WTC11 (cell line): ENCODE results near the gene C1GALT1C1L. TPM values are rescaled to one million over a fixed set of nuclear protein-coding genes. Genes with fewer than 3 reads are reported as not detected.

ENCODE experiments used
- ATAC-seq: fragments of 200-7000 bp; cut with Tn5 transposase; 2 replicates; pipeline ENCODE4 v1.10.0; 2021; ENCODE audit warnings: mild to moderate bottlenecking, moderate library complexity
- Bru-seq: library from RNA; stranded (reverse); fragments of 400-500 nt; gene quantifications from one replicate; lab custom pipeline; 2021; lab: Mats Ljungman, UMichigan
- CTCF ChIA-PET: fragments of 300-600 bp; sonication (Branson Sonifier 250); formaldehyde crosslinking; loops from one replicate; lab custom pipeline; 2021; ENCODE audit warnings: antibody characterized with exemption; lab: Charles Lee
- POLR2A ChIA-PET: fragments of 350-600 bp; sonication (Branson Sonifier 250); formaldehyde crosslinking; loops from one replicate; lab custom pipeline; 2021; ENCODE audit warnings: antibody characterized with exemption; lab: Charles Lee
- DNase-seq: peaks from one replicate; pipeline ENCODE4 v3.0.0; 2021; ENCODE audit warnings: low spot score
- H3K27ac Mint-ChIP-seq: 2 replicates; pipeline ENCODE4 v1.8.0; 2021; ENCODE audit warnings: mixed read lengths
- H3K27me3 Mint-ChIP-seq: 2 replicates; pipeline ENCODE4 v1.8.0; 2021; ENCODE audit warnings: low read depth, mild to moderate bottlenecking, moderate library complexity, mixed read lengths
- H3K36me3 Mint-ChIP-seq: 2 replicates; pipeline ENCODE4 v1.8.0; 2021; ENCODE audit warnings: mixed read lengths
- H3K4me1 Mint-ChIP-seq: 2 replicates; pipeline ENCODE4 v1.8.0; 2022; ENCODE audit warnings: mixed read lengths
- H3K4me3 Mint-ChIP-seq: 2 replicates; pipeline ENCODE4 v1.8.0; 2021; ENCODE audit warnings: mild to moderate bottlenecking, moderate library complexity, mixed read lengths
- H3K9me3 Mint-ChIP-seq: 2 replicates; pipeline ENCODE4 v1.8.0; 2021; ENCODE audit warnings: mixed read lengths
- E2F4 ChIP-seq: sonication (generic); formaldehyde crosslinking; IDR thresholded peaks from 2 replicates; pipeline ENCODE4 v1.8.1; 2022; ENCODE audit warnings: low read depth, mild to moderate bottlenecking, moderate library complexity, missing genetic modification reagents, borderline replicate concordance
- ELF4 ChIP-seq: sonication (generic); formaldehyde crosslinking; IDR thresholded peaks from 2 replicates; pipeline ENCODE4 v1.8.1; 2022; ENCODE audit warnings: low read depth, mild to moderate bottlenecking, moderate library complexity, missing genetic modification reagents
- EMX1 ChIP-seq: fragments of 250-450 bp; sonication (Bioruptor Pico); IDR thresholded peaks from 2 replicates; pipeline ENCODE4 v1.8.0; 2021; ENCODE audit warnings: mild to moderate bottlenecking
- ETV6 ChIP-seq: sonication (generic); formaldehyde crosslinking; IDR thresholded peaks from 2 replicates; pipeline ENCODE4 v1.8.1; 2022; ENCODE audit warnings: mild to moderate bottlenecking, missing genetic modification reagents
- GABPB1 ChIP-seq: sonication (generic); formaldehyde crosslinking; IDR thresholded peaks from 2 replicates; pipeline ENCODE4 v1.8.1; 2023; ENCODE audit warnings: mild to moderate bottlenecking, missing genetic modification reagents
- GRHL2 ChIP-seq: fragments of 250-450 bp; sonication (Bioruptor Pico); IDR thresholded peaks from 2 replicates; pipeline ENCODE4 v1.8.0; 2022; ENCODE audit warnings: mild to moderate bottlenecking, moderate library complexity; ENCODE audit not compliant: insufficient replicate concordance, severe bottlenecking
- GTF2I ChIP-seq: fragments of 250-450 bp; sonication (Bioruptor Pico); conservative IDR thresholded peaks from 2 replicates; pipeline ENCODE4 v1.4.0; 2021; ENCODE audit warnings: mild to moderate bottlenecking
- USF2 ChIP-seq: sonication (generic); formaldehyde crosslinking; IDR thresholded peaks from 2 replicates; pipeline ENCODE4 v1.8.1; 2023; ENCODE audit warnings: mild to moderate bottlenecking, missing genetic modification reagents, moderate library complexity
- ZNF121 ChIP-seq: sonication (generic); formaldehyde crosslinking; IDR thresholded peaks from 2 replicates; pipeline ENCODE4 v1.8.0; 2023; ENCODE audit warnings: missing genetic modification reagents
- long read RNA-seq, 3 experiments: library from RNA in 1 of 3; library from capped mRNA in 1 of 3; library from polyadenylated mRNA in 1 of 3; unstranded in 2 of 3; stranded (forward) in 1 of 3; transcript quantifications; one replicate each; pipeline ENCODE4 v2.0.0, GENCODE V29; 2021
- total RNA-seq: library from RNA; stranded (reverse); gene quantifications from 3 replicates; pipeline ENCODE4 v1.2.3, GENCODE V29; 2021
- TF ChIP-seq, protein P1 (sequence below): sonication (generic); formaldehyde crosslinking; IDR thresholded peaks from 2 replicates; pipeline ENCODE4 v1.8.1; 2022; ENCODE audit warnings: low read depth, missing genetic modification reagents, borderline replicate concordance
- TF ChIP-seq, protein P2 (sequence below): sonication (generic); formaldehyde crosslinking; conservative IDR thresholded peaks from 2 replicates; pipeline ENCODE4 v1.8.1; 2022; ENCODE audit warnings: mild to moderate bottlenecking, missing genetic modification reagents
- TF ChIP-seq, protein P3 (sequence below): sonication (generic); formaldehyde crosslinking; IDR thresholded peaks from 2 replicates; pipeline ENCODE4 v1.8.0; 2023; ENCODE audit warnings: missing genetic modification reagents, mild to moderate bottlenecking, borderline replicate concordance
- TF ChIP-seq, protein P4 (sequence below): fragments of 250-450 bp; sonication (Bioruptor Pico); IDR thresholded peaks from 2 replicates; pipeline ENCODE4 v1.8.0; 2021; ENCODE audit warnings: mild to moderate bottlenecking
- TF ChIP-seq, protein P5 (sequence below): fragments of 250-450 bp; sonication (Bioruptor Pico); IDR thresholded peaks from 2 replicates; pipeline ENCODE4 v1.9.0; 2021; ENCODE audit warnings: mild to moderate bottlenecking

Gene C1GALT1C1L
- total RNA-seq, result 0.16 to 0.46 TPM (median 0.44 TPM) in 3 replicates
- percentile 48 among the genes with signal in this experiment for Bru-seq, nascent RNA
- long read RNA-seq, experiment 1, partial matches to known transcripts, result 0 of 1 reads
- long read RNA-seq, experiment 1, other reads (novel, unspliced or antisense), result 0 of 1 reads
- long read RNA-seq, experiment 2, partial matches to known transcripts, result 0 of 1 reads
- long read RNA-seq, experiment 2, other reads (novel, unspliced or antisense), result 0 of 1 reads
- long read RNA-seq, experiment 3, result 0 reads

- H3K4me3 Mint-ChIP-seq, result peak within 1 kb of the TSS; percentile 42
Observed at GRCh38 chr2:43676322-43677050, at the start of gene C1GALT1C1L. Gene C1GALT1C1L (minus strand): TSS chr2:43676429. CDS start chr2:43676322, 107 bp downstream.

GRCh38 chr2:43725711-43726246, 49.5 kb upstream of the C1GALT1C1L start:
- CTCF ChIA-PET, result no interaction called here
- POLR2A ChIA-PET, result no interaction called here
- no peak for DNase-seq
- peaks cover 21% of the 10 kb centered on the region for H3K4me1 Mint-ChIP-seq
- TF ChIP-seq E2F4 (CRISPR knock-in tag), result no peak
- no peak for TF ChIP-seq ELF4 (CRISPR knock-in tag)
- peak; percentile 28; the same call in 1 of the 2 replicates for TF ChIP-seq ZNF121
- peak; percentile 78; the same call in 1 of the 2 replicates for TF ChIP-seq GTF2I
- no peaks in the 10 kb centered on the region; the same call in 1 of the 2 replicates for H3K27me3 Mint-ChIP-seq
- H3K4me3 Mint-ChIP-seq, result no peak overlapping the region
- H3K27ac Mint-ChIP-seq, result no peak overlapping the region
- no peaks in the 10 kb centered on the region for H3K36me3 Mint-ChIP-seq
- H3K9me3 Mint-ChIP-seq, result no peaks in the 10 kb centered on the region
- no peak for ATAC-seq

More at GRCh38 chr2:43676322-43677050, at the start of gene C1GALT1C1L:
- peaks cover 22% of the 10 kb centered on the region for H3K9me3 Mint-ChIP-seq
- peaks cover 2% of the 10 kb centered on the region; the same call in 1 of the 2 replicates for H3K27me3 Mint-ChIP-seq
- ATAC-seq, result peak; percentile 81
- DNase-seq, result peak; percentile 48
- CTCF ChIA-PET, result no interaction called here
- peak; percentile 5; the same call in 1 of the 2 replicates for TF ChIP-seq GABPB1
- TF ChIP-seq, protein P1, sequence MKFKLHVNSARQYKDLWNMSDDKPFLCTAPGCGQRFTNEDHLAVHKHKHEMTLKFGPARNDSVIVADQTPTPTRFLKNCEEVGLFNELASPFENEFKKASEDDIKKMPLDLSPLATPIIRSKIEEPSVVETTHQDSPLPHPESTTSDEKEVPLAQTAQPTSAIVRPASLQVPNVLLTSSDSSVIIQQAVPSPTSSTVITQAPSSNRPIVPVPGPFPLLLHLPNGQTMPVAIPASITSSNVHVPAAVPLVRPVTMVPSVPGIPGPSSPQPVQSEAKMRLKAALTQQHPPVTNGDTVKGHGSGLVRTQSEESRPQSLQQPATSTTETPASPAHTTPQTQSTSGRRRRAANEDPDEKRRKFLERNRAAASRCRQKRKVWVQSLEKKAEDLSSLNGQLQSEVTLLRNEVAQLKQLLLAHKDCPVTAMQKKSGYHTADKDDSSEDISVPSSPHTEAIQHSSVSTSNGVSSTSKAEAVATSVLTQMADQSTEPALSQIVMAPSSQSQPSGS, result no peak
- no peak within 1 kb of the TSS for H3K27ac Mint-ChIP-seq
- POLR2A ChIA-PET, result no interaction called here
- H3K4me1 Mint-ChIP-seq, result no peaks in the 10 kb centered on the region
- peaks cover 13% of the 10 kb centered on the region for H3K36me3 Mint-ChIP-seq

GRCh38 chr2:43724728-43725526, 48.7 kb upstream of the C1GALT1C1L start:
- ChIA-PET POLR2A (no interaction called here), CTCF (no interaction called here)
- Mint-ChIP-seq H3K9me3 (no peaks in the 10 kb centered on the region), H3K27me3 (no peaks in the 10 kb centered on the region), H3K36me3 (no peaks in the 10 kb centered on the region), H3K4me3 (no peak overlapping the region), H3K27ac (peak overlapping the region; percentile 54; the same call in 1 of the 2 replicates), H3K4me1 (peaks cover 14% of the 10 kb centered on the region)
- ATAC-seq (no peak), DNase-seq (no peak)
- TF ChIP-seq, protein P2, sequence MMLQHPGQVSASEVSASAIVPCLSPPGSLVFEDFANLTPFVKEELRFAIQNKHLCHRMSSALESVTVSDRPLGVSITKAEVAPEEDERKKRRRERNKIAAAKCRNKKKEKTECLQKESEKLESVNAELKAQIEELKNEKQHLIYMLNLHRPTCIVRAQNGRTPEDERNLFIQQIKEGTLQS (CRISPR knock-in tag), result no peak
- TF ChIP-seq, protein P3, sequence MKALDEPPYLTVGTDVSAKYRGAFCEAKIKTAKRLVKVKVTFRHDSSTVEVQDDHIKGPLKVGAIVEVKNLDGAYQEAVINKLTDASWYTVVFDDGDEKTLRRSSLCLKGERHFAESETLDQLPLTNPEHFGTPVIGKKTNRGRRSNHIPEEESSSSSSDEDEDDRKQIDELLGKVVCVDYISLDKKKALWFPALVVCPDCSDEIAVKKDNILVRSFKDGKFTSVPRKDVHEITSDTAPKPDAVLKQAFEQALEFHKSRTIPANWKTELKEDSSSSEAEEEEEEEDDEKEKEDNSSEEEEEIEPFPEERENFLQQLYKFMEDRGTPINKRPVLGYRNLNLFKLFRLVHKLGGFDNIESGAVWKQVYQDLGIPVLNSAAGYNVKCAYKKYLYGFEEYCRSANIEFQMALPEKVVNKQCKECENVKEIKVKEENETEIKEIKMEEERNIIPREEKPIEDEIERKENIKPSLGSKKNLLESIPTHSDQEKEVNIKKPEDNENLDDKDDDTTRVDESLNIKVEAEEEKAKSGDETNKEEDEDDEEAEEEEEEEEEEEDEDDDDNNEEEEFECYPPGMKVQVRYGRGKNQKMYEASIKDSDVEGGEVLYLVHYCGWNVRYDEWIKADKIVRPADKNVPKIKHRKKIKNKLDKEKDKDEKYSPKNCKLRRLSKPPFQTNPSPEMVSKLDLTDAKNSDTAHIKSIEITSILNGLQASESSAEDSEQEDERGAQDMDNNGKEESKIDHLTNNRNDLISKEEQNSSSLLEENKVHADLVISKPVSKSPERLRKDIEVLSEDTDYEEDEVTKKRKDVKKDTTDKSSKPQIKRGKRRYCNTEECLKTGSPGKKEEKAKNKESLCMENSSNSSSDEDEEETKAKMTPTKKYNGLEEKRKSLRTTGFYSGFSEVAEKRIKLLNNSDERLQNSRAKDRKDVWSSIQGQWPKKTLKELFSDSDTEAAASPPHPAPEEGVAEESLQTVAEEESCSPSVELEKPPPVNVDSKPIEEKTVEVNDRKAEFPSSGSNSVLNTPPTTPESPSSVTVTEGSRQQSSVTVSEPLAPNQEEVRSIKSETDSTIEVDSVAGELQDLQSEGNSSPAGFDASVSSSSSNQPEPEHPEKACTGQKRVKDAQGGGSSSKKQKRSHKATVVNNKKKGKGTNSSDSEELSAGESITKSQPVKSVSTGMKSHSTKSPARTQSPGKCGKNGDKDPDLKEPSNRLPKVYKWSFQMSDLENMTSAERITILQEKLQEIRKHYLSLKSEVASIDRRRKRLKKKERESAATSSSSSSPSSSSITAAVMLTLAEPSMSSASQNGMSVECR (CRISPR knock-in tag), result no peak
- TF ChIP-seq, protein P4, sequence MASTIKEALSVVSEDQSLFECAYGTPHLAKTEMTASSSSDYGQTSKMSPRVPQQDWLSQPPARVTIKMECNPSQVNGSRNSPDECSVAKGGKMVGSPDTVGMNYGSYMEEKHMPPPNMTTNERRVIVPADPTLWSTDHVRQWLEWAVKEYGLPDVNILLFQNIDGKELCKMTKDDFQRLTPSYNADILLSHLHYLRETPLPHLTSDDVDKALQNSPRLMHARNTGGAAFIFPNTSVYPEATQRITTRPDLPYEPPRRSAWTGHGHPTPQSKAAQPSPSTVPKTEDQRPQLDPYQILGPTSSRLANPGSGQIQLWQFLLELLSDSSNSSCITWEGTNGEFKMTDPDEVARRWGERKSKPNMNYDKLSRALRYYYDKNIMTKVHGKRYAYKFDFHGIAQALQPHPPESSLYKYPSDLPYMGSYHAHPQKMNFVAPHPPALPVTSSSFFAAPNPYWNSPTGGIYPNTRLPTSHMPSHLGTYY (CRISPR knock-in tag), result no peak
- TF ChIP-seq USF2 (CRISPR knock-in tag), result no peak
- no peak for TF ChIP-seq ETV6 (CRISPR knock-in tag)
- no peak for TF ChIP-seq EMX1
- no peak for TF ChIP-seq GRHL2
- TF ChIP-seq, protein P5, sequence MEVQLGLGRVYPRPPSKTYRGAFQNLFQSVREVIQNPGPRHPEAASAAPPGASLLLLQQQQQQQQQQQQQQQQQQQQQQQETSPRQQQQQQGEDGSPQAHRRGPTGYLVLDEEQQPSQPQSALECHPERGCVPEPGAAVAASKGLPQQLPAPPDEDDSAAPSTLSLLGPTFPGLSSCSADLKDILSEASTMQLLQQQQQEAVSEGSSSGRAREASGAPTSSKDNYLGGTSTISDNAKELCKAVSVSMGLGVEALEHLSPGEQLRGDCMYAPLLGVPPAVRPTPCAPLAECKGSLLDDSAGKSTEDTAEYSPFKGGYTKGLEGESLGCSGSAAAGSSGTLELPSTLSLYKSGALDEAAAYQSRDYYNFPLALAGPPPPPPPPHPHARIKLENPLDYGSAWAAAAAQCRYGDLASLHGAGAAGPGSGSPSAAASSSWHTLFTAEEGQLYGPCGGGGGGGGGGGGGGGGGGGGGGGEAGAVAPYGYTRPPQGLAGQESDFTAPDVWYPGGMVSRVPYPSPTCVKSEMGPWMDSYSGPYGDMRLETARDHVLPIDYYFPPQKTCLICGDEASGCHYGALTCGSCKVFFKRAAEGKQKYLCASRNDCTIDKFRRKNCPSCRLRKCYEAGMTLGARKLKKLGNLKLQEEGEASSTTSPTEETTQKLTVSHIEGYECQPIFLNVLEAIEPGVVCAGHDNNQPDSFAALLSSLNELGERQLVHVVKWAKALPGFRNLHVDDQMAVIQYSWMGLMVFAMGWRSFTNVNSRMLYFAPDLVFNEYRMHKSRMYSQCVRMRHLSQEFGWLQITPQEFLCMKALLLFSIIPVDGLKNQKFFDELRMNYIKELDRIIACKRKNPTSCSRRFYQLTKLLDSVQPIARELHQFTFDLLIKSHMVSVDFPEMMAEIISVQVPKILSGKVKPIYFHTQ (CRISPR knock-in tag), result no peak
